GM11168 (cell line): ENCODE results near the gene SPP2.

Experiments used
- in situ Hi-C: fragments of 300-500 bp; cut with MboI; formaldehyde crosslinking; loops from one replicate; pipeline ENCODE4 v1.12.0; 2022; ENCODE audit warnings: low sequenced_read_pairs; ENCODE audit not compliant: unreplicated experiment

SPP2 gene

DNA sequence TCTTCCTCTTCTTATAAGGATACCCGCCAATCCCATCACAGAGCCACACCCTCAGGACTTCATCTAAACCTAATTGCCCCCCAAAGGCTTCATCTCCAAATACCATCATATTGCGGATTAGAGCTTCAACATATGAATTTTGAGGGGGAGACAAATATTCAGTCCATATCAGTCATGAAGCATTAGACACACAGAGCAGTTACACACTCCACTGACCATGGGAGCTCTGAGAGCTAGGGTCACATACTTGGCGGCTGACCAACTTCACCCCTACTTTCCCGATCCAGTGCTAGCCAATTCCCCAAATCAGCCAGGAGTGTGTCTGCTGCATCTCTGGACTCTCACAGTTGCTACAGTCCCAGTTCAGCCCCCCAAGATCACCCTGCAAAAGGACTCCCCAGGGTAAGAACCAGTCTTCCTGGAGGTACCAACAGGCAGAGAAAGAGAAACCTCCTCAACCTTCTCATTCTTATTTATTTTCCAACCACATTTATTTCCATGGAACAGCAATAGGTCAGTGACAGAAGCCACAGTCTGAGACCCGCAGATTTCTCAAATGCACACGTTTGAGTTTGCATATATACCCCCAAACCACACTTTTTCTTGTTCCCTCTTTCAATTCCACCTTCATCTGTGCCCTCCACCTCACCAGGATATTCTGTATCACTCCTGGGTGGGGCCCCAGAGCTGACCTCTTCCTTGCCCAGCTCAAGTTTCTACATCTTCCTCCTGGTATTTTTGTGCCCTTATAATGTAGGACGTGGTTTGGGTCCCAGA lies 33.3 kb downstream of the SPP2 start:
- in situ Hi-C loops = no loop called here

- in situ Hi-C loops = no loop called here
Measured at GRCh38 chr2:234091432-234091879, 41.0 kb downstream of the SPP2 start.

DNA sequence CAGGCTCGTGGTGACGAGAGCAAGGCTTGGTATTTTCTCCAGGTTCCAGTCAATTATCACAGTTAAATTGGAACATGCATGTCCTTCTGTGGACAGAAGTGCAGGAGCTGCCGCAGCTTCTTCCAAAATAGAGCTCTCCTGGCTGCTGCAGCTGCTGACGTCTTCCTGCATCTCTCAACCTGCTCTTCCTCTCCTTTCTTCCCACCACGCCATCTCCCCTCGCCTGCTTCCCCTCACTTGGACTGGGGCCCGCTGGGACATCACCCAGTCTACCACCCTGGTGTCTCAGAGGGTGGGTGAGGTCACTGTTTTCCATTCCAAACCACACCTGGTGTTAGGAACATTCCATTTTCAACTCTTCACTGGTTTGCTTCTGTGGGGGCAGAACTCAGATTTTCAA lies 41.4 kb downstream of the SPP2 start:
- in situ Hi-C loops = no loop called here

DNA sequence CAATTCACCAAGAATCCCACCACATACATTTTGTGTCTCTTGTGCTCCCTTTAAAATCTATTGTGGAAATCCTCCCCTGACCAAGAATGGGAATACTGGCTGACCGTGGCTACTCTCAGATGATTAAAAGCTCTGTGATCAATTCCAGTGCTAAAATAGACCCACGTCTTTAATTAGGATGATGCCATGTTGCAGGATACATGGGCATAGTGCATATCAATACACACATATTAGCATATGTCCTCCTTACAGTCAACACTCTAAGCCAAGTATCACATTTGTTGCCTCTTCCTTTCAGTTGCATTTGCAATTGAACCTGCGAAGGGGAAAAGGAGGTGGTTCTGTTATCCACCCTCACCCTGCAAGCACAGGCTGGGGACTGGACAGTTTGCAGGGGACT lies 41.8 kb downstream of the SPP2 start:
- in situ Hi-C loops = no loop called here

DNA sequence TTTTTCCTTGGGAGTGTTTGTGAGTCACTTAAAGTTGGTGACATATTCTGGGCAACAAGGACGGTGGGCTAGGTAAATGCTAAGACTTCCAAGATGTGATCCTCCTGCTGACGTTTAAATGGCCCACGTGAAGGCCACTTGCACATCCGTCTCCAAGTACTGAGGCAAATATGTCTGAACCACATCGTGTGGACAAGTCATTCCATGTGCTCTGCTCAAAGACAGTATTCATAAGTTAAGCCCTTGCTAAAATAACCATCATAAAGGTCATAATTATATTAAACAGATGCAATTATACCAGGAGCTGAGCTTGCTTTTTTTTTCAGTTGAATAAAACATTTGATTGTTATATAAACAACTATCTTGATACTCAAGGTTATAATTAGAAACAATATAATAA lies 44.8 kb downstream of the SPP2 start:
- in situ Hi-C loops = no loop called here

GRCh38 chr2:234096164-234096563 lies 45.7 kb downstream of the SPP2 start:
- in situ Hi-C loops = no loop called here

DNA sequence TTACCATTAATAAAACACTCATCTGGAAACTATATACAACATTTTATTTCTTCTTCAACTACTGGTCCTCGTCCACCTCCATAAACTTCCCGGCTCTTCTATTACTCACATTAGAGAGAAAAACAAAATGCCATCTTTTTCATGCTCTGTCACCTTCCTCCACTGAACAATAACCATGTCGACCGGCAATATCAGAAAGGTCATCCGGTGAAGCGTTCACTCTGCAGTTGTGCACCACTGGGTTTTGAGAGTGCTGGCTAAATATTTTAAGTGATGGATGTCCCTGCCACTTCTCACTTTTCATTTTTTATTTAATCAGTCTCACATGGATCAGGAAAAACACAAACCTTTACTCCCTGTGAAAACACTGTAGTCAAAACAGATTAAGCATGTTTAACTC lies 48.2 kb downstream of the SPP2 start:
- in situ Hi-C loops = no loop called here

- in situ Hi-C loops = no loop called here
Measured at GRCh38 chr2:234099266-234099665, 48.8 kb downstream of the SPP2 start.

DNA sequence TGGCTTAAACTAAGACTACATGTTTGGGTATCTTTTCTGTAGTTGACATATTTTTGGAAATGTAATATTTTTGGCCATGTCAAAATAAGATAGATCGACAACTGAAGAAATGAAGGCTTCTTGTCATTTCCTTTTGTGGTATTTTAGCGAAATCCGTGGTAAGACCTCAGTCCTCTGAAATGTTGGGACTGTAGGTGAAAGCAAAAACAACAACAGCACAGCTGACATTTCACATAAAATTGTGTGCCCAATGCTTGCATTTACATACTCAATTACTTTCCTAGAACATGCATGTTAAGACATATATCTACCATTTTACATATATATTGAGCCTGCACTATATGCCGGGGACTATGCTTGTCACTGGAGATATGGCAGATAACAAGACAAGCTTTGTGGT lies 50.2 kb downstream of the SPP2 start:
- in situ Hi-C loops = no loop called here

DNA sequence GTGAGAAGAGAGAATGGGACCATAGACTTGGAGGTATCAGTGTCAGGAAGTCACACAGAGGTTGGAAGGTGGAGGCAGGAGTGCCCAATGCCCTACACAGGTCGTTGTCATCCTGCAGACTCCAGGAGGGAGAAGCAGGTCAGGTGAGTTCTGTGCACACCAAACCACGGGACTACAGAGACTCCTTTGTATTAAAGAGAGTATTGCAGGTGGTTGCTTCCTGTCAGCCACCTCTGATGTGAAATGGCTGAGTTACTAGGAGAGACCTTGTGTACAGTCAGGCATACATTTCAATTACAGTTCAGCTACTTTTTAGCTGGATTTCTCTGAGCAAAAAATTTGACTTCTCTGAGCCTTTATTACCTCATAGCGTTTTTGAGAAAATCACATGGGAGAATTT lies 51.6 kb downstream of the SPP2 start:
- in situ Hi-C loops = no loop called here

- in situ Hi-C loops = no loop called here
Measured at GRCh38 chr2:234107861-234108260, 57.4 kb downstream of the SPP2 start.

GRCh38 chr2:234109321-234109720 lies 58.8 kb downstream of the SPP2 start:
- in situ Hi-C loops = no loop called here

DNA sequence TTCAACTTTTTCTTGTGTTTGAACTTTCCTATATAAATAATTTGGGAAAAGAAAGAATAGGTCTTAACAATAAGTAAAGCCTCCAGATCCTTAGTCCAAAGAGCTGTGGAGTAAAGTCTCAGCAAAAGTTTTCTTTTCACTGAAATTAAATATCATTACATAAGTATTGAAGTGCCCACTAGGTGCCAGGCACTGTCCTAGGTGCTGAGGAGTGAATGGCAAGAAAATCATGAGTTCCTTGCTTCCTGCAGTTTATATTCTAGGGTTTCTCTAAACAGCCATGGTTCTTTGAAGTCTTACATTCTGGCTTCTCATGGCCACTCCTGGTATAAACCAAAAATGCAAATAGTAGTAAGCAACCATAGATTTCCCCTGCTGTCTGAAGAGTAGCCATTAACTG lies 59.7 kb downstream of the SPP2 start:
- in situ Hi-C loops = no loop called here

DNA sequence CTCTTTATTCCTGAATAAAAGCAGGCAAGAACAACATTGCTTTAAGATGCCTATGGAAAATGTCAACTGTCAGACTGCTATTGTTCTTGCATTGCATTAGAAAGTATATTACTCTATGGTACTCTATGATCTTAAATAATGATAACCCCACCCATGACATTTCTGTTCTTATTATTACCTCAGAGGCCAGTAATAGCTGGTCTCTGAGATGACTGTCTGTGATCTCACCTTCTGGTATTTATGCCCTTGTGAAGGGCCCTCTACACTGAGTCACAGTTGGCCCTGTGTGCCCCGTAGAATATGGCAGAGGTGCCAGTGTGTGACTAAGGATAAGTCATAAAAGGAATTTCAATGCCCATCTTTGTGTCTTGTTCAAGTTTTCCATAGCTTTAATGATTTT lies 61.0 kb downstream of the SPP2 start:
- in situ Hi-C loops = no loop called here

- in situ Hi-C loops = no loop called here
Measured at GRCh38 chr2:234116010-234116409, 65.5 kb downstream of the SPP2 start.

- in situ Hi-C loops = no loop called here
Measured at GRCh38 chr2:234121999-234122398, 71.5 kb downstream of the SPP2 start.

GRCh38 chr2:234125451-234126145 lies 75.1 kb downstream of the SPP2 start:
- in situ Hi-C loops = no loop called here

DNA sequence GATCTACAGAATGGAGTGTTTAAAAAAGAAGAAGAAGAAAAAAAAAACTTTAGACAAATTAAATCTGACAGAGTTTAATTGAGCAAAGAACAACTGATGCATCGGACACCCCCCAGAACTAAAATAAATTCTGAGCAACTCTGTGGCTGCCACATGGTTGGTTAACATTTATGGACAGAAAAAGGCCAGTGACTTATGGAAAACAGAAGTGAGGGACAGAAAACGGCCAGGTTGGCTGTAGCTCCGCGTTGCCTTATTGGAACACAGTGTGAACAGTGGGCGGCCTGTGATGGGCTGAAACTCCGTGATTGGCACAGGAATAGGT lies 75.6 kb downstream of the SPP2 start:
- in situ Hi-C loops = no loop called here
